K562 (cell line): ENCODE data around the gene MAP3K20. TPM values are rescaled to one million over a fixed set of nuclear protein-coding genes. Genes with fewer than 3 reads are reported as not detected.

Experiments
- CBFB ChIP-seq: sonication (generic); formaldehyde crosslinking; IDR thresholded peaks from 2 replicates; pipeline ENCODE4 v1.4.0; 2020; ENCODE audit warnings: mild to moderate bottlenecking, missing genetic modification reagents
- DNMT1 ChIP-seq: fragments of 450-650 bp; IDR thresholded peaks from 2 replicates; pipeline ENCODE4 v1.6.1; 2016; ENCODE audit warnings: antibody characterized with exemption, mild to moderate bottlenecking
- HEY1 ChIP-seq: fragments of 250-450 bp; sonication (Bioruptor Pico); IDR thresholded peaks from 2 replicates; pipeline ENCODE4 v1.5.0; 2020; ENCODE audit warnings: mild to moderate bottlenecking, moderate library complexity, borderline replicate concordance
- MCM2 ChIP-seq: fragments of 450-650 bp; IDR thresholded peaks from 2 replicates; pipeline ENCODE4 v1.6.1; 2017; ENCODE audit warnings: low read depth, mild to moderate bottlenecking
- MXI1 ChIP-seq: IDR thresholded peaks from 2 replicates; pipeline ENCODE4 v1.6.1; 2011; ENCODE audit warnings: low read depth, mild to moderate bottlenecking, improper control_type of control experiment, low read length
- PBX2 ChIP-seq, 2 experiments: IDR thresholded peaks in 1 of 2; conservative IDR thresholded peaks in 1 of 2; 2 replicates each; pipeline ENCODE4 v1.6.1; 2016; ENCODE audit warnings: low read depth in 2 of 2, mild to moderate bottlenecking in 1 of 2, missing compliant biosample characterization in 1 of 2, missing genetic modification characterization in 1 of 2, moderate library complexity in 1 of 2
- PRDM10 ChIP-seq: fragments of 450-650 bp; IDR thresholded peaks from 2 replicates; pipeline ENCODE4 v1.6.1; 2018; ENCODE audit not compliant: partially characterized antibody
- TAF9B ChIP-seq: fragments of 450-650 bp; IDR thresholded peaks from 2 replicates; pipeline ENCODE4 v1.6.1; 2018; ENCODE audit warnings: mild to moderate bottlenecking; ENCODE audit not compliant: partially characterized antibody
- TARDBP ChIP-seq: fragments of 450-650 bp; IDR thresholded peaks from 2 replicates; pipeline ENCODE4 v1.6.1; 2016
- TFAP4 ChIP-seq: sonication (generic); formaldehyde crosslinking; IDR thresholded peaks from 2 replicates; pipeline ENCODE4 v1.8.0; 2022; ENCODE audit warnings: missing genetic modification reagents, mild to moderate bottlenecking, moderate library complexity, borderline replicate concordance
- TFE3 ChIP-seq: fragments of 450-650 bp; formaldehyde crosslinking; IDR thresholded peaks from 2 replicates; pipeline ENCODE4 v1.4.0; 2020; ENCODE audit warnings: mild to moderate bottlenecking, mixed read lengths
- ZNF277 ChIP-seq: fragments of 250-450 bp; sonication (Bioruptor Pico); IDR thresholded peaks from 2 replicates; pipeline ENCODE4 v1.8.0; 2022; ENCODE audit warnings: inconsistent platforms, mild to moderate bottlenecking, moderate library complexity, borderline replicate concordance
- ZNF512 ChIP-seq: IDR thresholded peaks from 2 replicates; pipeline ENCODE4 v1.6.1; 2016; ENCODE audit warnings: missing genetic modification characterization, missing compliant biosample characterization
- polyA plus RNA-seq, 8 experiments: library from polyadenylated mRNA; depleted of rRNA in 4 of 8; stranded (reverse) in 5 of 8; unstranded in 3 of 8; fragments of >200 nt; fragmentation: Nextera tagmentation in 2 of 8; fragmentation: Illumina TruSeq in 1 of 8; extraction: Ambion mirVana in 2 of 8; extraction: Trizol in 1 of 8; gene quantifications; 2 replicates each; pipeline versions ENCODE4 v1.2.1 to v1.2.3, GENCODE V29; 2011 to 2014; ENCODE audit warnings: inconsistent platforms in 1 of 8, missing spikeins in 1 of 8
- total RNA-seq, 7 experiments: library from RNA; depleted of rRNA in 6 of 7; stranded (reverse); fragments of >200 nt in 6 of 7; fragmentation: Illumina TruSeq in 2 of 7; extraction: Trizol in 2 of 7; gene quantifications; 2 replicates each; pipeline versions ENCODE4 v1.2.1 to v1.2.3, GENCODE V29; 2011 to 2021; ENCODE audit warnings: low replicate concordance in 1 of 7

Gene MAP3K20
- total and polyA plus RNA-seq, 9 of the 15 experiments (the other 6 are each of a cell fraction or from before 2014, with no cell fraction given) = 9.8 to 34.2 (median 27.3) TPM

GRCh38 chr2:173210270-173211196 is 134.9 kb downstream of the MAP3K20 start (continued):
- no peak for TF ChIP-seq TARDBP
- no peak for TF ChIP-seq TAF9B
- TF ChIP-seq MCM2 = no peak
- no peak for TF ChIP-seq ZNF277 (CRISPR knock-in tag)
- no peak for TF ChIP-seq TFAP4 (CRISPR knock-in tag)
- peak; percentile 97 for TF ChIP-seq TFE3 (CRISPR knock-in tag)
- no peak for TF ChIP-seq CBFB (CRISPR knock-in tag)
- no peak for TF ChIP-seq PBX2 (CRISPR knock-in tag; IDR thresholded peaks at IDR 0.05; ENCODE audit: low read depth)
- TF ChIP-seq PBX2 (tag; conservative IDR thresholded peaks at IDR 0.05; ENCODE audit: low read depth) = peak; percentile 55
- TF ChIP-seq ZNF512 (tag) = no peak
- TF ChIP-seq DNMT1 = no peak
- no peak for TF ChIP-seq HEY1 (CRISPR knock-in tag)
- TF ChIP-seq MXI1 = no peak
- peak; percentile 86 for TF ChIP-seq PRDM10
